MCF 10A (cell line): ENCODE measurements around the gene RLF. TPM values are rescaled to one million over a fixed set of nuclear protein-coding genes. Genes with fewer than 3 reads are reported as not detected.

Source experiments
- BruUV-seq: library from RNA; stranded (reverse); fragments of 400-500 nt; replicated peaks from 2 replicates; lab custom pipeline; 2021; lab: Mats Ljungman, UMichigan
- CTCF ChIA-PET: fragments of 300-600 bp; sonication (Branson Sonifier 250); formaldehyde crosslinking; extraction: SDS; loops from one replicate; lab custom pipeline; 2021; ENCODE audit warnings: antibody characterized with exemption, inconsistent platforms; lab: Yijun Ruan, JAX
- POLR2A ChIA-PET: fragments of 300-600, 350-650 bp; sonication (Branson Sonifier 250); formaldehyde crosslinking; extraction: SDS; loops from one replicate; lab custom pipeline; 2020; ENCODE audit warnings: antibody characterized with exemption, inconsistent platforms; lab: Yijun Ruan, JAX
- DNase-seq: peaks from one replicate; pipeline ENCODE4 v3.0.0-alpha.2; 2018; ENCODE audit not compliant: unreplicated experiment
- H3K27ac Mint-ChIP-seq: one replicate; pipeline ENCODE4 v1.8.0; 2022; ENCODE audit warnings: mild to moderate bottlenecking, low read depth, mixed read lengths; ENCODE audit not compliant: unreplicated experiment
- H3K27me3 Mint-ChIP-seq: one replicate; pipeline ENCODE4 v1.8.0; 2022; ENCODE audit warnings: mixed read lengths; ENCODE audit not compliant: insufficient read depth, unreplicated experiment
- H3K36me3 Mint-ChIP-seq: one replicate; pipeline ENCODE4 v1.8.0; 2022; ENCODE audit warnings: mild to moderate bottlenecking, moderate library complexity, mixed read lengths; ENCODE audit not compliant: insufficient read depth, unreplicated experiment
- H3K4me1 Mint-ChIP-seq: one replicate; pipeline ENCODE4 v1.8.0; 2022; ENCODE audit warnings: mixed read lengths; ENCODE audit not compliant: insufficient read depth, unreplicated experiment
- H3K4me3 Mint-ChIP-seq: one replicate; pipeline ENCODE4 v1.8.0; 2022; ENCODE audit warnings: mild to moderate bottlenecking, moderate library complexity, mixed read lengths; ENCODE audit not compliant: unreplicated experiment
- H3K9me3 Mint-ChIP-seq: one replicate; pipeline ENCODE4 v1.8.0; 2022; ENCODE audit warnings: mixed read lengths; ENCODE audit not compliant: unreplicated experiment
- intact Hi-C: fragments of 100-400 bp; cut with micrococcal nuclease; formaldehyde crosslinking; loops from 2 replicates; pipeline ENCODE4 v1.14.1; 2022
- total RNA-seq: library from RNA; stranded (reverse); gene quantifications from 2 replicates; pipeline ENCODE4 v1.2.3, GENCODE V29; 2022
- TF ChIP-seq, protein P1 (sequence below): fragments of 200-600 bp; IDR thresholded peaks from one replicate; pipeline ENCODE4 v1.8.0; 2022; ENCODE audit warnings: antibody characterized with exemption, mild to moderate bottlenecking; ENCODE audit not compliant: unreplicated experiment

Gene RLF
- total RNA-seq, 1 experiment from 2014 or later: 8.8 TPM

GRCh38 chr1:40133839-40134238, 27.3 kb upstream of the RLF start:
- no peak overlapping the region for H3K27ac Mint-ChIP-seq
- CTCF ChIA-PET: interaction anchor here (0.7 to 4.5 kb wide), 3 partner anchors 10 to 44 kb away, joined by 3 to 26 read pairs (median 11); no protein-coding TSS in a partner anchor

DNA sequence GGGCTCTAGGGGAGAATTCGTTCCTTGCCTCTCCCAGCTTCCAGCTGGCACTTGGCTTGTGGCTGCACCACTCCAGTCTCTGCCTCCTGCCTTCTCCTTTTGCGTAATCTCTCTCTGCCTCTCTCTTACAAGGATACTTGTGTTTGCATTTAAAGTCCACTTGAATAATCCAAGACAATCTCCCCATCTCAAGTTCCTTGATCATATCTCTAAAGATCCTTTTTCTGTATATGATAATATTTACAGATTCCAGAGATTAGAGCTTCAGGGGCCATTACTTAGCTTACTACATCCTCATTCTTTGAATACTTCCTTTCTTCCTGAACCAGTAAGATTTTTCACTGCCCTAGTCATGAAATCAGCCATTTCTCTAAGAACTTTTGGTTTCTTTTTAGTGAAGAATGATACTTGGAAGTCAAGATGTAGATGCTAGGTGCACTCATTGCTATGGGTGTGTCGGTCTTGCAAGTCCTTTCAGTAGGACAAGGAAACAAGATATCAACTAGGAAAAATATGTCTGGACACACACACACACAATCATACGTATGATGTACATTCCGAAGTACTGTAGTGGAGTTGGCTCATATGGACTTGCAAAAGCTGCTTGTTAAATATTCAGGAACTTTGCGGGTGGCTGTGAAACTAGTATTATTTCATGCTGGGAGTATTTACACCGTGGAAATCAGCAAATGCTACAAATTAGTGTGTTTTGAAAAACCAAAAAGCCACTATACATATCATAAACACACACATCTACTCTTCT, 20.8 kb upstream of the RLF start:
- no peak for DNase-seq
- Mint-ChIP-seq H3K27ac (no peak overlapping the region), H3K27me3 (peaks cover 62% of the 10 kb centered on the region), H3K4me1 (peaks cover 10% of the 10 kb centered on the region), H3K4me3 (no peak overlapping the region), H3K36me3 (no peaks in the 10 kb centered on the region), H3K9me3 (no peaks in the 10 kb centered on the region)
- ChIA-PET POLR2A (interaction anchor here (0.7 to 1.1 kb wide), 2 partner anchors 13 to 100 kb away, joined by 3 to 4 read pairs; partner anchors contain the start of gene CAP1), CTCF (interaction anchor here (0.5 to 5.2 kb wide), 5 partner anchors 13 to 264 kb away, joined by 3 to 94 read pairs (median 3); no protein-coding TSS in a partner anchor)
- TF ChIP-seq, protein P1, sequence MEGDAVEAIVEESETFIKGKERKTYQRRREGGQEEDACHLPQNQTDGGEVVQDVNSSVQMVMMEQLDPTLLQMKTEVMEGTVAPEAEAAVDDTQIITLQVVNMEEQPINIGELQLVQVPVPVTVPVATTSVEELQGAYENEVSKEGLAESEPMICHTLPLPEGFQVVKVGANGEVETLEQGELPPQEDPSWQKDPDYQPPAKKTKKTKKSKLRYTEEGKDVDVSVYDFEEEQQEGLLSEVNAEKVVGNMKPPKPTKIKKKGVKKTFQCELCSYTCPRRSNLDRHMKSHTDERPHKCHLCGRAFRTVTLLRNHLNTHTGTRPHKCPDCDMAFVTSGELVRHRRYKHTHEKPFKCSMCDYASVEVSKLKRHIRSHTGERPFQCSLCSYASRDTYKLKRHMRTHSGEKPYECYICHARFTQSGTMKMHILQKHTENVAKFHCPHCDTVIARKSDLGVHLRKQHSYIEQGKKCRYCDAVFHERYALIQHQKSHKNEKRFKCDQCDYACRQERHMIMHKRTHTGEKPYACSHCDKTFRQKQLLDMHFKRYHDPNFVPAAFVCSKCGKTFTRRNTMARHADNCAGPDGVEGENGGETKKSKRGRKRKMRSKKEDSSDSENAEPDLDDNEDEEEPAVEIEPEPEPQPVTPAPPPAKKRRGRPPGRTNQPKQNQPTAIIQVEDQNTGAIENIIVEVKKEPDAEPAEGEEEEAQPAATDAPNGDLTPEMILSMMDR: no peak
- no TSS peak for BruUV-seq
- intact Hi-C loops: loop anchor here (10.0 kb wide), 2 partner anchors 56 to 524 kb away; partner anchors contain the start of gene RIMS3

More at GRCh38 chr1:40133839-40134238, 27.3 kb upstream of the RLF start:
- H3K9me3 Mint-ChIP-seq: peaks cover 7% of the 10 kb centered on the region
- peaks cover 36% of the 10 kb centered on the region for H3K27me3 Mint-ChIP-seq
- POLR2A ChIA-PET: no interaction called here
- intact Hi-C loops: no loop called here
- DNase-seq: no peak
- no peak overlapping the region for H3K4me3 Mint-ChIP-seq
- no peaks in the 10 kb centered on the region for H3K4me1 Mint-ChIP-seq
- no peaks in the 10 kb centered on the region for H3K36me3 Mint-ChIP-seq
- BruUV-seq: no TSS peak
- TF ChIP-seq, protein P1: no peak

DNA sequence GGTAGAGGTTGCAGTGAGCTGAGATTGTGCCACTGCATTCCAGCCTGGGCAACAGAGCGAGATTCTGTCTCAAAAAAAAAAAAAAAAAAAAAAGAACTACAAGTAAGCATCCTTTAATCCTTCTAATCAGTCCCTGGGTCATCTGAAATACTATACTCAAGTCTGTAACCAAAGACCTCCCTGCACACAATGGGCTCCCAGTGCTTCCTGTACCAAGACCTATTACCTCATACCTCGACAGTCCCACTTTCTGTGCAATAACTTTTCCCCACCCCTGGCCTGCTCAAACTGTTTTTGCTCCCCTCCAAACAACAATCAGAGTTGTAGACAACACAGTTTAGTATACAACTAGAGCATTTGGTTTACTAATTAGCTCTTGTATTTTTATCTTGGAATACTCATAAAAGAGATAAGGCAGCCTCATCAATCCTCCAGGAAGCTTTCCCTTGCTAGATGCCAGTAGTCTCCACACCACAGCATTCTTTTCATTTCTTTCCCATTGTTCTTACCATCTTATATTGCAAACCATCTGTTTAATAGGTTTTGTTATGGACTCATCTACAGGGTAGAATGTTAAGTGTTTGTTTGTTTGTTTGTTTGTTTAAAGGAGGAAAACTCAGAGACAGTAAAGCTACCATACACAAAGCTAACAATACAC, 19.2 kb upstream of the RLF start:
- CTCF ChIA-PET: interaction anchor here (0.6 to 6.0 kb wide), 10 partner anchors 12 to 265 kb away, joined by 3 to 116 read pairs (median 4); no protein-coding TSS in a partner anchor
- Mint-ChIP-seq H3K27ac (no peak overlapping the region), H3K27me3 (peaks cover 71% of the 10 kb centered on the region), H3K36me3 (no peaks in the 10 kb centered on the region), H3K9me3 (no peaks in the 10 kb centered on the region), H3K4me1 (peaks cover 10% of the 10 kb centered on the region), H3K4me3 (no peak overlapping the region)
- no TSS peak for BruUV-seq
- TF ChIP-seq, protein P1: no peak
- intact Hi-C loops: loop anchor here (10.0 kb wide), 2 partner anchors 57 to 523 kb away; partner anchors contain the start of gene RIMS3
- POLR2A ChIA-PET: interaction anchor here (0.6 kb wide), 1 partner anchor 231 kb away, joined by 3 read pairs; no protein-coding TSS in a partner anchor
- DNase-seq: no peak
